SJCRH30 (cell line): ENCODE results near the gene FGFRL1. TPM values are rescaled to one million over a fixed set of nuclear protein-coding genes. Genes with fewer than 3 reads are reported as not detected.
A peak's percentile ranks its signal among the peaks of the same experiment; 100 is the strongest.

Experiments used
- DNase-seq, 2 experiments: peaks; one replicate each; pipeline ENCODE4 v3.0.0-alpha.2; 2015 to 2020
- H3K27ac ChIP-seq: fragments of 250-450 bp; sonication (Bioruptor Pico); 2 replicates; pipeline ENCODE4 v1.5.1; 2020; ENCODE audit warnings: mild to moderate bottlenecking, moderate library complexity
- H3K27me3 ChIP-seq: fragments of 250-450 bp; sonication (Bioruptor Pico); 2 replicates; pipeline ENCODE4 v1.5.1; 2020; ENCODE audit warnings: mild to moderate bottlenecking, moderate library complexity
- H3K36me3 ChIP-seq: fragments of 250-450 bp; sonication (Bioruptor Pico); 2 replicates; pipeline ENCODE4 v1.5.1; 2020; ENCODE audit warnings: mild to moderate bottlenecking, moderate library complexity
- H3K4me1 ChIP-seq: fragments of 250-450 bp; sonication (Bioruptor Pico); 2 replicates; pipeline ENCODE4 v1.5.1; 2020; ENCODE audit warnings: mild to moderate bottlenecking, moderate library complexity
- H3K4me3 ChIP-seq: fragments of 250-450 bp; sonication (Bioruptor Pico); 2 replicates; pipeline ENCODE4 v1.5.1; 2020; ENCODE audit warnings: mild to moderate bottlenecking, moderate library complexity
- H3K9me3 ChIP-seq: fragments of 250-450 bp; sonication (Bioruptor Pico); replicated peaks from 2 replicates; pipeline ENCODE4 v1.5.1; 2020; ENCODE audit warnings: mild to moderate bottlenecking, moderate library complexity
- total RNA-seq: library from RNA; depleted of rRNA; stranded (reverse); fragments of >200 nt; shearing (Covaris generic); gene quantifications from 2 replicates; pipeline ENCODE4 v1.2.3, GENCODE V29; 2014

Gene FGFRL1
- total RNA-seq, 1 experiment from 2014 or later: 51.2 TPM

DNA sequence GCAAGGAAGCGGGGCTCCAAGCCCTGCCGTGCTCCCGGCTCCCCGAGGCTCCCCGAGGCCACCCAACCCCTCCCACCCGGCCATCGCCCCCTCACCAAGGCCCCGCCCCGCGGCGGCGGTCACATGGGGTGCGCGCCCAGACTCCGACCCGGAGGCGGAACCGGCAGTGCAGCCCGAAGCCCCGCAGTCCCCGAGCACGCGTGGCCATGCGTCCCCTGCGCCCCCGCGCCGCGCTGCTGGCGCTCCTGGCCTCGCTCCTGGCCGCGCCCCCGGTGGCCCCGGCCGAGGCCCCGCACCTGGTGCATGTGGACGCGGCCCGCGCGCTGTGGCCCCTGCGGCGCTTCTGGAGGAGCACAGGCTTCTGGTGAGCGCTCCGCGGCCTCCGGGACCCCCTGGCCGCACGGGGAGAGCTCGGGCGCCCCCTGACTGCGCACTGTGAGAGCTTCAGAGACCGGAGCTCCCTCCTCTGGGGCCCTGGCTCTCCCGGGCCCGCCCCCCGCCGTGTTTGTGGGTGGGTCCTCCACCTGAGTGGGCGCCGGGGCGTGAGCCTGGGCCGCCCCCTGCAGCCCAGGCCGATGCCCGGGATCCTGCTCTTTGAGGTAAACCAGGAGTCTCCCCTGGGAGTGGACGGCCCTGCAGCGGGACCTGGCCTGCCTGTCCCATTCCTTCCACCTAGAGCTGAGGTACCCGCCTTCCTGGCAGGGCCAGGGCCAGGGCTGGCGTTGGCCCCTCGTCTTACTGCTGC is 24.4 kb upstream of the FGFRL1 start, which contains the start of gene IDUA:
Gene IDUA, plus strand, starts transcription at position 166 of the 745 bp plus-strand sequence. Its CDS starts 41 bp downstream, at position 207.
- Histone ChIP-seq H3K4me3 (peak within 1 kb of the TSS; percentile 60), H3K27ac (no peak within 1 kb of the TSS), H3K9me3 (no peaks in the 10 kb centered on the region), H3K36me3 (no peaks in the 10 kb centered on the region), H3K27me3 (no peaks in the 10 kb centered on the region), H3K4me1 (no peaks in the 10 kb centered on the region)
- DNase-seq: peak; percentile 83 to 87

DNA sequence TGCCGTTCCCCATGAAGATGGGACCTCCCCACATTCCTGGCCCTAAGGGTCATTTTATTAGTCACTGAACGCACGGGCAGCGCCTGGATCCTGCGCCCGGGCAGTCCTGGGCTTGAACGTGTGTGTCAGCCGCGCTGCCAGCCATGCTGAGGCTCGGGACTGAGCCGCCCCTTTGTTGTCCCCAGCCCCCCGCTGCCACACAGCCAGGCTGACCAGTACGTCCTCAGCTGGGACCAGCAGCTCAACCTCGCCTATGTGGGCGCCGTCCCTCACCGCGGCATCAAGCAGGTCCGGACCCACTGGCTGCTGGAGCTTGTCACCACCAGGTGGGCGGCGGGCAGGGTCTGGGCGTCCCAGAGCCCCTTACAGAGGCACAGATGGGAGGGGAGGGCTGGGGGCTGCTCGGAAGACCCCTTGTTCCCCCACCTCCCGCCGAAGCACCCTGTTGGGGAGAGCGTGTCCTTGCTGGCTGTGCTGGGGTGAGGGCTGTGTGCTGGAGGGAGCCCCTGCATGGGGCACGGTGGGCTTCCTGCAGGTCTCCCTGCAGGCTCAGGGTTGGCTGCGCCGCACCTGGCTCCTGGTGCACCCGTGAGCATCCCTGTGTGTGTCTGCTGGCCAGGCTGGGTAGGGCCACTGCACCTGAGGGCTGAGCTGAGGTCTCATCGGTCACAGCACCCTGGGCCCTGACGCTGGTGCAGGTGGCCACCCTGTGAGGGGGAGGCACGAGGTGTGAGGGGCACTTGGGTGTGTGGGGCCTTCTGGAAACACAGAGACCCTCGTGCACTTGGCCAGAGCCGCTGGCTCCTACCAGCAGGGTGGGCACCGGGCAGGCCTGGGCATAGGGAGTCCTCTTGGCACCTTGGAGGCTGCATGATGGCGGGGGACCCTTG is 23.6 kb upstream of the FGFRL1 start:
- no peak for DNase-seq
- Histone ChIP-seq H3K27ac (no peak overlapping the region), H3K4me1 (no peaks in the 10 kb centered on the region), H3K9me3 (no peaks in the 10 kb centered on the region), H3K27me3 (no peaks in the 10 kb centered on the region), H3K4me3 (peak overlapping the region; percentile 60), H3K36me3 (no peaks in the 10 kb centered on the region)

GRCh38 chr4:988726-989721 is 22.4 kb upstream of the FGFRL1 start:
- Histone ChIP-seq H3K27me3 (no peaks in the 10 kb centered on the region), H3K36me3 (no peaks in the 10 kb centered on the region), H3K27ac (no peak overlapping the region), H3K4me3 (no peak overlapping the region), H3K9me3 (no peaks in the 10 kb centered on the region), H3K4me1 (no peaks in the 10 kb centered on the region; the same call in 1 of the 2 replicates)
- no peak for DNase-seq

DNA sequence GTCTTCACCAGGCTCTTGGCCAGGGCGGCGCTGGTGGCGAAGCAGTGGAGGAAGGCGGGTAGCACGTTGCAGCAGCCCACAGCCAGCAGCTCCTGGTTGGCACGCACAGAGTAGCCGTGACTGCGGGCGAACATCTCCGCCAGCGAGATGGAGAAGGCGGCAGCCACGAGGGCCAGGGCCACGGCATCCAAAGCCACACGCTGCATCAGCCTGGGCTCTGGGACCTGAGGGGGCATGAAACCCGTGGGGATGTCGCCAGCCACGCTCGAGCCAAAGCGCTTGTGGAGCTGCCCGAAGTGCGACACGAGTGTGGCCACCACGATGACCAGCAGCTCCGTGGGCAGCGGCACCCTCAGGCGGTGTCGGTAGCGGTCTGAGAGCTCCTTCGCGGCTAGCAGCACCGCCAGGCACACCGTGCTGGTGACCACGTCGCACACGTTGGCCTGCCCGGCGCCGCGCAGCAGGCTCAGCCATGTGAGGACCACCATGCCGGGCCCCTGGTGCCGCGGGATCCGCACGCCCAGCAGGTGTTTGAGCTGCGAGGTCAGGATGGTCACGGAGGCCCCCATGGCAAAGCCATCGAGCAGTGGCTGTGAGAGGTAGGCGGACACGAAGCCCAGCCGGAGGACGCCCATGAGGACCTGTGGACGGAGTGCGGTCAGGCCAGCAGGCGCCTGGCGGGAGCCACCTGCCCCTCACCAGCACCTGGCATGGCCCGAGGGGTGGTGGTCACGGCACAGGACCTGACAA is 21.5 kb upstream of the FGFRL1 start:
- Histone ChIP-seq H3K36me3 (no peaks in the 10 kb centered on the region), H3K4me1 (no peaks in the 10 kb centered on the region; the same call in 1 of the 2 replicates), H3K9me3 (no peaks in the 10 kb centered on the region), H3K27ac (no peak overlapping the region), H3K27me3 (no peaks in the 10 kb centered on the region), H3K4me3 (no peak overlapping the region)
- no peak for DNase-seq

DNA sequence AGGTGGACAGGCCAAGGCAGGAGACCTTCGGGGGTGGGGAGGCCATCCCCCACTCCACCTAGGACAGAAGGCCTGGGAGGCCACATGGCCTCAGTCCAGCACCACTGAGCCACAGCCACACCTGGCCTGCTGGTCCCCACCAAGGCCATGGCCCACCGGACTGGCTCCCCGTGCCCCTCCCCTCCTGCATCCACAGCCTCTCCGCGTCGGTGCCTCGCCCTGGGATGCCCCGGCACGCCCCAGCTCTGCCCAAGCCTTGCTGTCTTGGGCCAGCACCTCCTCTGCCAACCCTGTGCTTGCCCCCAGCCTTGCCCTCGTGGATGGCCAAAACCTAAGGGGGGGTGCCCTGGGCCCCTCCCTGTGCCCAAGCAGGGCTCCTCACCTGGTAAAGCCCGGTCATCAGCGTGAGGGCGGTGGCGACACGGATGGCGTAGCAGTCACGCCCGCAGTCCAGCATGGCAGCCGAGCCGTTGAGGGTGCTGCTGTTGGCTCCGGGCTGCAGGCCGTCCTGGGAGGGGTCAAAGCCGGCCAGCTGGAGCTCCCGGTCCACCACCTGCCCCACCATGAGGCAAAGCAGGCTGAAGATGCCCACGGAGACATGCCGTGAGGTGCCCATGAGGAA is 20.6 kb upstream of the FGFRL1 start:
- H3K27ac ChIP-seq: no peak overlapping the region
- DNase-seq: no peak
- H3K27me3 ChIP-seq: no peaks in the 10 kb centered on the region
- H3K4me3 ChIP-seq: no peak overlapping the region
- H3K4me1 ChIP-seq: no peaks in the 10 kb centered on the region; the same call in 1 of the 2 replicates
- no peaks in the 10 kb centered on the region for H3K36me3 ChIP-seq
- no peaks in the 10 kb centered on the region for H3K9me3 ChIP-seq

- Histone ChIP-seq H3K9me3 (no peaks in the 10 kb centered on the region), H3K4me1 (no peaks in the 10 kb centered on the region; the same call in 1 of the 2 replicates), H3K36me3 (no peaks in the 10 kb centered on the region), H3K4me3 (no peak overlapping the region), H3K27ac (no peak overlapping the region), H3K27me3 (no peaks in the 10 kb centered on the region)
- DNase-seq: no peak
Observed at GRCh38 chr4:991451-992296, 19.8 kb upstream of the FGFRL1 start.

DNA sequence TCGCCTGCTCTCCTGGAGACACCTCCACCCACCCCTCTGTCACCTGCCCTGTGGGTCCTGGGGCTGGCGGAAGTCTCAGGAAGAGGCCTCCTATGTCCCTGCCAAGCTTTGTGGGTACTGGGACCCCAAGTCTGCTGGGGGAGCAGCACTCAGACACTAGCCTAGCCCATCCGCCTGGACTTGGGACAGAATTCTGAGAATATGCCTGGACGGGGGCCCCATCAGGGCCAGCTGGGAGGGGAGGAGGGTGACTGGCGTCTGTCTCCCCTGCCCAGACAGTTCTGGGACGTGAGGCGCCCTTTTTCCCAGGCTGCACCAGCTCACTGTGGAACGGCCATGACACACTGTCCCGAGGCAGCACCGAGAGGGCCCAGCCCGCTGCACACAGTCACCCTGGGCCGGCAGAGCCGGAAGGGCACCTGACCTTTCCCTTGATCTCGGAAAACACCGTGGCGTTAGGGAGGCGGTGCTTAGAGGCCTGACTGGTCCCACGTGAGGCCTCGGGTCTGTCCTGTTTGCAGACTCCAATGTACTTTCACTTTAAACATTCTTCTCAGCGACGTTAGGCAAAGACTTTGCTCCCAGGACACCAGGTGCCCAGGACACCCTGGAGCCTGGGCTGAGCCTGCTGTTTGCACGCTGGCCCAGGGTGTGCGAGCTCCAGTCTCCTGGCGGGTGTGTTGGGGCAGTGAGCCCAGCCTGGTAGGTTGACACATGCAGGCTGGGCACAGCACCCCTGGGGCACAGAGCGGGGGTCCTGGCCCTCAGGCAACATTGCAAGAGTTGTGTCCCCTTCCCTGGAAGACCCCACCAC is 18.9 kb upstream of the FGFRL1 start:
- no peaks in the 10 kb centered on the region; the same call in 1 of the 2 replicates for H3K4me1 ChIP-seq
- H3K9me3 ChIP-seq: no peaks in the 10 kb centered on the region
- H3K4me3 ChIP-seq: no peak overlapping the region
- H3K27me3 ChIP-seq: no peaks in the 10 kb centered on the region; the same call in 1 of the 2 replicates
- H3K36me3 ChIP-seq: no peaks in the 10 kb centered on the region
- DNase-seq: no peak
- H3K27ac ChIP-seq: no peak overlapping the region

- H3K27me3 ChIP-seq: peaks cover 5% of the 10 kb centered on the region; the same call in 1 of the 2 replicates
- no peaks in the 10 kb centered on the region for H3K9me3 ChIP-seq
- no peak within 1 kb of the TSS for H3K27ac ChIP-seq
- H3K4me3 ChIP-seq: no peak within 1 kb of the TSS
- no peaks in the 10 kb centered on the region; the same call in 1 of the 2 replicates for H3K4me1 ChIP-seq
- no peaks in the 10 kb centered on the region for H3K36me3 ChIP-seq
- DNase-seq: no peak
Observed at GRCh38 chr4:993111-994029, 18.1 kb upstream of the FGFRL1 start, which contains the start of gene SLC26A1. Gene SLC26A1 (minus strand): TSS chr4:993404. CDS start chr4:991703, 1,701 bp downstream.

- Histone ChIP-seq H3K4me1 (no peaks in the 10 kb centered on the region; the same call in 1 of the 2 replicates), H3K36me3 (no peaks in the 10 kb centered on the region), H3K9me3 (no peaks in the 10 kb centered on the region), H3K27me3 (peaks cover 5% of the 10 kb centered on the region; the same call in 1 of the 2 replicates), H3K27ac (no peak overlapping the region), H3K4me3 (no peak overlapping the region)
- DNase-seq: no peak
Observed at GRCh38 chr4:995311-996026, 16.0 kb upstream of the FGFRL1 start.
